Upper lobe of left lung (tissue), 4 donors: ENCODE measurements around the gene PLSCR4.

Source experiments
- EP300 ChIP-seq, 4 donors: sonication (generic); formaldehyde crosslinking; IDR thresholded peaks; one replicate each; pipeline ENCODE4 v1.5.1; 2017; ENCODE audit warnings: antibody characterized with exemption in 4 of 4, control low read depth in 2 of 4
- POLR2A ChIP-seq, 4 donors: fragments of 450-650 bp; IDR thresholded peaks; one replicate each; pipeline ENCODE4 v1.5.1; 2016 to 2017; ENCODE audit warnings: antibody characterized with exemption in 4 of 4, mild to moderate bottlenecking in 2 of 4
- POLR2AphosphoS5 ChIP-seq, 2 donors: sonication (generic); formaldehyde crosslinking; IDR thresholded peaks; one replicate each; pipeline ENCODE4 v1.5.1; 2017; ENCODE audit warnings: antibody characterized with exemption in 2 of 2
- TF ChIP-seq, protein P1 (sequence below), 6 experiments: fragments of 450-650 bp in 4 of 6; fragments of 200-600 bp in 2 of 6; sonication (generic) in 2 of 6; IDR thresholded peaks; one replicate each; pipeline ENCODE4 v1.5.1; 2016 to 2019; ENCODE audit warnings: antibody characterized with exemption in 6 of 6

DNA sequence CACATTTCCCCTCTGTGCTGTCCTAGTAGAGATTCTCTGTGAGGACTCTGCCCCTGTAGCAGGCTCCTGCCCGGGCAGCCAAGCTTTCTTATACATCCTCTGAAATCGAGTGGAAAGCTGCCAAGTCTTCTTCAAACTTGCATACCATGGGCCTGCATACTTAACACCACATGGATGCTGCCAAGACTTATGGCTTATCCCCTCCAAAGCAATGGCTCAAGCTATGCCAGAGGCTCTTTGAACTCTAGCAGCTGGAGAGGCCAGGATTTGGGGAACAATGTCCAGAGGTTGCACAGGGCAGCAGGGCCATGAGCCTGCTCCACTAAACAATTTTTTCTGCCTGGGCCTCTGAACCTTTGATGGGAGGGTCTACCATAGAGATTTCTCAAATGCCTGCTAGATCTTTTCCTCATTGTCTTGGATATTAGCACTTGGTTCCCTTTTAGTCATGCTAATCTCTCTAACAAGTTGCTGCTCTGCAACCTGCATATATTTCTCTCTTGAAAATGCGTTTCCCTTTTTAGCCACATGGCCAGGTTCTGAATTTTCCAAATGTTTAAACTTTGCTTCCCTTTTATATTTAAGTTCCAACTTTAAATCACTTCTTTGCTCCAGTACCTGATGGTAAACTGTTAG lies 6.1 kb upstream of the PLSCR4 start:
- TF ChIP-seq, protein P1, sequence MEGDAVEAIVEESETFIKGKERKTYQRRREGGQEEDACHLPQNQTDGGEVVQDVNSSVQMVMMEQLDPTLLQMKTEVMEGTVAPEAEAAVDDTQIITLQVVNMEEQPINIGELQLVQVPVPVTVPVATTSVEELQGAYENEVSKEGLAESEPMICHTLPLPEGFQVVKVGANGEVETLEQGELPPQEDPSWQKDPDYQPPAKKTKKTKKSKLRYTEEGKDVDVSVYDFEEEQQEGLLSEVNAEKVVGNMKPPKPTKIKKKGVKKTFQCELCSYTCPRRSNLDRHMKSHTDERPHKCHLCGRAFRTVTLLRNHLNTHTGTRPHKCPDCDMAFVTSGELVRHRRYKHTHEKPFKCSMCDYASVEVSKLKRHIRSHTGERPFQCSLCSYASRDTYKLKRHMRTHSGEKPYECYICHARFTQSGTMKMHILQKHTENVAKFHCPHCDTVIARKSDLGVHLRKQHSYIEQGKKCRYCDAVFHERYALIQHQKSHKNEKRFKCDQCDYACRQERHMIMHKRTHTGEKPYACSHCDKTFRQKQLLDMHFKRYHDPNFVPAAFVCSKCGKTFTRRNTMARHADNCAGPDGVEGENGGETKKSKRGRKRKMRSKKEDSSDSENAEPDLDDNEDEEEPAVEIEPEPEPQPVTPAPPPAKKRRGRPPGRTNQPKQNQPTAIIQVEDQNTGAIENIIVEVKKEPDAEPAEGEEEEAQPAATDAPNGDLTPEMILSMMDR (IDR thresholded peaks at IDR 0.05), result no peak
- TF ChIP-seq POLR2AphosphoS5 (IDR thresholded peaks at IDR 0.05) (no peak), POLR2A (IDR thresholded peaks at IDR 0.05) (no peak), EP300 (IDR thresholded peaks at IDR 0.05) (no peak)
